HUES6 (cell line): ENCODE results near the gene VWA2.

Source experiments
- H3K27ac ChIP-seq: 2 replicates; pipeline ENCODE4 v1.7.0; 2013; ENCODE audit warnings: low read depth, mild to moderate bottlenecking, low read length, inconsistent platforms
- H3K27me3 ChIP-seq: 2 replicates; pipeline ENCODE4 v1.6.1; 2013; ENCODE audit warnings: low read length; ENCODE audit not compliant: control insufficient read depth, insufficient read depth
- H3K36me3 ChIP-seq: 2 replicates; pipeline ENCODE4 v1.6.1; 2013; ENCODE audit warnings: low read length; ENCODE audit not compliant: control insufficient read depth, insufficient read depth
- H3K4me1 ChIP-seq: 2 replicates; pipeline ENCODE4 v1.6.1; 2013; ENCODE audit warnings: low read length; ENCODE audit not compliant: control insufficient read depth, insufficient read depth
- H3K4me3 ChIP-seq: 2 replicates; pipeline ENCODE4 v1.5.1; 2013; ENCODE audit warnings: low read depth, low read length
- H3K9ac ChIP-seq: one replicate; pipeline ENCODE4 v1.6.1; 2013; ENCODE audit warnings: mild to moderate bottlenecking, low read length
- H3K9me3 ChIP-seq: 2 replicates; pipeline ENCODE4 v1.6.1; 2013; ENCODE audit warnings: low read depth, low read length; ENCODE audit not compliant: control insufficient read depth, insufficient read depth

The VWA2 gene

GRCh38 chr10:114260366-114260765 is 21.3 kb downstream of the VWA2 start:
- H3K4me3 ChIP-seq = no peak overlapping the region
- H3K9ac ChIP-seq = no peak overlapping the region
- H3K27me3 ChIP-seq = no peaks in the 10 kb centered on the region
- H3K36me3 ChIP-seq = no peaks in the 10 kb centered on the region
- H3K4me1 ChIP-seq = peaks cover 13% of the 10 kb centered on the region; the same call in 1 of the 2 replicates
- H3K9me3 ChIP-seq = no peaks in the 10 kb centered on the region
- no peak overlapping the region for H3K27ac ChIP-seq

- Histone ChIP-seq H3K36me3 (no peaks in the 10 kb centered on the region), H3K4me1 (peaks cover 13% of the 10 kb centered on the region; the same call in 1 of the 2 replicates), H3K27ac (no peak overlapping the region), H3K9me3 (no peaks in the 10 kb centered on the region), H3K9ac (no peak overlapping the region), H3K4me3 (no peak overlapping the region), H3K27me3 (no peaks in the 10 kb centered on the region)
Measured at GRCh38 chr10:114261076-114261475, 22.0 kb downstream of the VWA2 start.

- Histone ChIP-seq H3K27me3 (no peaks in the 10 kb centered on the region), H3K27ac (no peak overlapping the region), H3K9ac (no peak overlapping the region), H3K9me3 (no peaks in the 10 kb centered on the region), H3K4me3 (no peak overlapping the region), H3K4me1 (peaks cover 15% of the 10 kb centered on the region; the same call in 1 of the 2 replicates), H3K36me3 (no peaks in the 10 kb centered on the region)
Measured at GRCh38 chr10:114262496-114262895, 23.4 kb downstream of the VWA2 start.

- Histone ChIP-seq H3K9ac (no peak overlapping the region), H3K27me3 (no peaks in the 10 kb centered on the region), H3K9me3 (no peaks in the 10 kb centered on the region), H3K4me3 (no peak overlapping the region), H3K27ac (no peak overlapping the region), H3K4me1 (peaks cover 8% of the 10 kb centered on the region; the same call in 1 of the 2 replicates), H3K36me3 (no peaks in the 10 kb centered on the region)
Measured at GRCh38 chr10:114265392-114266053, 26.5 kb downstream of the VWA2 start.

GRCh38 chr10:114266521-114266920 is 27.5 kb downstream of the VWA2 start:
- Histone ChIP-seq H3K4me1 (peaks cover 8% of the 10 kb centered on the region; the same call in 1 of the 2 replicates), H3K36me3 (no peaks in the 10 kb centered on the region), H3K9me3 (no peaks in the 10 kb centered on the region), H3K27ac (no peak overlapping the region), H3K27me3 (no peaks in the 10 kb centered on the region), H3K9ac (no peak overlapping the region), H3K4me3 (no peak overlapping the region)

GRCh38 chr10:114271075-114271778 is 32.2 kb downstream of the VWA2 start:
- no peak overlapping the region for H3K9ac ChIP-seq
- H3K4me3 ChIP-seq = no peak overlapping the region
- no peak overlapping the region for H3K27ac ChIP-seq

GRCh38 chr10:114271779-114272167 is 32.7 kb downstream of the VWA2 start:
- no peaks in the 10 kb centered on the region for H3K9me3 ChIP-seq
- H3K36me3 ChIP-seq = no peaks in the 10 kb centered on the region
- H3K9ac ChIP-seq = no peak overlapping the region
- H3K4me1 ChIP-seq = no peaks in the 10 kb centered on the region; the same call in 1 of the 2 replicates
- no peak overlapping the region for H3K27ac ChIP-seq
- no peaks in the 10 kb centered on the region for H3K27me3 ChIP-seq
- no peak overlapping the region for H3K4me3 ChIP-seq

More at GRCh38 chr10:114271075-114271778, 32.2 kb downstream of the VWA2 start:
- Histone ChIP-seq H3K9me3 (no peaks in the 10 kb centered on the region), H3K36me3 (no peaks in the 10 kb centered on the region), H3K27me3 (no peaks in the 10 kb centered on the region), H3K4me1 (peaks cover 4% of the 10 kb centered on the region; the same call in 1 of the 2 replicates)

- Histone ChIP-seq H3K9ac (no peak overlapping the region), H3K36me3 (no peaks in the 10 kb centered on the region), H3K9me3 (no peaks in the 10 kb centered on the region), H3K27me3 (no peaks in the 10 kb centered on the region), H3K27ac (no peak overlapping the region), H3K4me1 (no peaks in the 10 kb centered on the region; the same call in 1 of the 2 replicates), H3K4me3 (no peak overlapping the region)
Measured at GRCh38 chr10:114272696-114273095, 33.6 kb downstream of the VWA2 start.

GRCh38 chr10:114273910-114274309 is 34.9 kb downstream of the VWA2 start:
- no peaks in the 10 kb centered on the region; the same call in 1 of the 2 replicates for H3K4me1 ChIP-seq
- H3K9me3 ChIP-seq = no peaks in the 10 kb centered on the region
- no peaks in the 10 kb centered on the region for H3K27me3 ChIP-seq
- no peaks in the 10 kb centered on the region for H3K36me3 ChIP-seq
- no peak overlapping the region for H3K4me3 ChIP-seq
- H3K27ac ChIP-seq = no peak overlapping the region
- H3K9ac ChIP-seq = no peak overlapping the region

GRCh38 chr10:114274616-114275453 is 35.8 kb downstream of the VWA2 start:
- H3K36me3 ChIP-seq = no peaks in the 10 kb centered on the region
- H3K4me1 ChIP-seq = no peaks in the 10 kb centered on the region; the same call in 1 of the 2 replicates
- no peak overlapping the region for H3K9ac ChIP-seq
- H3K27me3 ChIP-seq = no peaks in the 10 kb centered on the region
- H3K9me3 ChIP-seq = no peaks in the 10 kb centered on the region
- no peak overlapping the region for H3K27ac ChIP-seq
- H3K4me3 ChIP-seq = no peak overlapping the region
